Astrocyte (in vitro differentiated cells and primary cell): ENCODE measurements around the gene CPZ.

Source experiments
- EZH2 ChIP-seq: IDR thresholded peaks from 2 replicates; pipeline ENCODE4 v1.6.1; 2012; ENCODE audit warnings: mild to moderate bottlenecking, low read length, inconsistent platforms; ENCODE audit not compliant: insufficient read depth
- TF ChIP-seq, protein P1 (sequence below): IDR thresholded peaks from 2 replicates; pipeline ENCODE4 v1.5.1; 2011; ENCODE audit warnings: low read depth, mild to moderate bottlenecking, inconsistent platforms, low read length, moderate library complexity; ENCODE audit not compliant: insufficient read depth

DNA sequence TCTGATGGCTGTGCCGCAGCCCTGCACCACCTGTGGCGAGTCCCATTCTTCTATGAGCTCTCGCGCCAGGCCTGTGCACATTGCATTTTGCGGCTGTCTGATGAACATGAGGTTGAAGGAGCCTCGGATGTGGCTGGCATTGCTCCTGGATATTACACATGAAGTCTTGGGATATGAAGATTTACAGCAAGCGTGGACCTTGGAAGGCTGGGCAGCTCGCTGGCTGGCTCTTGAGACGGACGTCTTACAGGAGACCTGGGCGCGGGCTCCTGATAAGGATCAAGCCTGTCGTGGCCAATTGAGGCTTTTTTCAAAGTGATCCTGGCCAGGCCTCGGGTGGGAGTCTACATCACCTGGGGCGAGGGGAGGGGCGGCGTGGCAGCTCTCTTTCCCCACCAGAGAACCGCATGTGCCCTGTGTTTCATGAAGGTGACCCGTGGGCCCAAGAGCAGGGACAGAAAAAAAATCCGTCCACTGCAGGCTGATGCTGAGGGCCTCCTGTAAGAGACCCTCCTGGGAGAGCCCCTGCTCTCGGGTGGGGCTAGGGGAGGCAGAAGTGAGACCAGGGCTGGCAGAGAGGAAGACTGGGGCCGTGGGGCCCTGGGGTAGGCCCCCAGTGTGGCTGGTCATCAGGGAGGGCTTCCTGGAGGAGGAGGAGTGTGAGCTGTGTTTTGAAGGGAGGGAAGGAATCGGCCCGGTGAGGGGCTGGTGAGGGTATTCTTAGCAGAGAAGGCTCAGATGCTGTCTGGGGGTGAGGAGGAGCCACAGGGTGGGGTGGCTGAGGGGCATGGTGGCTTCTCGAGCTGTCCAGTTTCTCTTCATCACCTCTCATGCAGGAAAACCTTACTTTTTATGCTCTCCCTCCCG, 23.6 kb downstream of the CPZ start:
- TF ChIP-seq, protein P1, sequence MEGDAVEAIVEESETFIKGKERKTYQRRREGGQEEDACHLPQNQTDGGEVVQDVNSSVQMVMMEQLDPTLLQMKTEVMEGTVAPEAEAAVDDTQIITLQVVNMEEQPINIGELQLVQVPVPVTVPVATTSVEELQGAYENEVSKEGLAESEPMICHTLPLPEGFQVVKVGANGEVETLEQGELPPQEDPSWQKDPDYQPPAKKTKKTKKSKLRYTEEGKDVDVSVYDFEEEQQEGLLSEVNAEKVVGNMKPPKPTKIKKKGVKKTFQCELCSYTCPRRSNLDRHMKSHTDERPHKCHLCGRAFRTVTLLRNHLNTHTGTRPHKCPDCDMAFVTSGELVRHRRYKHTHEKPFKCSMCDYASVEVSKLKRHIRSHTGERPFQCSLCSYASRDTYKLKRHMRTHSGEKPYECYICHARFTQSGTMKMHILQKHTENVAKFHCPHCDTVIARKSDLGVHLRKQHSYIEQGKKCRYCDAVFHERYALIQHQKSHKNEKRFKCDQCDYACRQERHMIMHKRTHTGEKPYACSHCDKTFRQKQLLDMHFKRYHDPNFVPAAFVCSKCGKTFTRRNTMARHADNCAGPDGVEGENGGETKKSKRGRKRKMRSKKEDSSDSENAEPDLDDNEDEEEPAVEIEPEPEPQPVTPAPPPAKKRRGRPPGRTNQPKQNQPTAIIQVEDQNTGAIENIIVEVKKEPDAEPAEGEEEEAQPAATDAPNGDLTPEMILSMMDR: no peak
- no peak for TF ChIP-seq EZH2
